Fibroblast of peridontal ligament (primary cell): Measurements from ENCODE around the gene AMPH.

ENCODE experiments used
- DNase-seq: peaks from one replicate; pipeline ENCODE4 v3.0.0-alpha.2; 2010; ENCODE audit errors: extremely low read depth

The AMPH gene

DNA sequence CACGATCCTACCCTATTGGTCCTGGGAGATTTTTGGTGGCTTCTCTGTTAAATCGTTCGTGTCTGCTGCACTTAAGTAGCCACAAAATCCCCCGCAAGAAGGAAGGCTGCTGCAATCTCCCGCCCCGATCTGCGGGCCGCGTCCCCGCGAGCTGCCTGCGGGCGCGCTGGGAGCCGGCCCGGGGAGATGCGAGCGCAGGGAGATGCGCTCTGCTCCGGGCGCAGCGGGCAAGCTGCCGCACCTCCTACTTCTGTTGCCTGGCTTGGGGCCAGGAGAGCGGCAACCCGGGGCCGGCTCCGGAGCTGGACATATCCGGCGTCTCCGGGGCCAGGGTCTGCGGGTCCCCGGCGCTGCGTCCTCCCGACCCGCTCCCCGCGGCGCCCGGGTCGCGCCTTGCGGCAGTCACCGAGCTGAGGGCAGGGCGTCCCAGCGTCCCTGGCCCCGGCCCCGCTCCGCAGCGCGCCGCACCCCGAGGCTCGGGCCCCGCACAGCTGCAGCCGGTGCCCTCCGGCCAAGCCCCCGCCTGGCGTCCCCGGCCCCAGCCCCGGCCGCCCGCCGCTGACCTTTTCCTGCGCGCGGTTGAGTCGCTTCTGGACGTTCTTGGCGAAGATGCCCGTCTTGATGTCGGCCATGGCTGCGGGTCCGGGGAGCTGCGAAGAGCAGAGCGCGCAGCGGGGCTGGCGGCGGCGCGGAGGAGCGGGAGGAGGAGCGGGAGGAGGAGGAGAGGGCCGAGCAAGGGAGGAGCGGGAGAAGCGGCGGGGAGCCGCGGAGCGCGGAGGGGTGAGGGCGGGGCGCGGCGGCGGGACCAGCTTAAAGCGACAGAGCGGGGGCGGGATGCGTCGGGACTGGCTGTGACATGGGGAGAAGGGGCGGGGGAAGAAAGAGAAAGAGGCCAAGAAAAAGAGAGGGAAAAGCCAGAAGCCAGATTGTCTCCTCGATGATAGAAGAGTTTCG is at the start of gene AMPH:
Gene AMPH (minus strand): TSS at position 654 of the 954 bp plus-strand sequence. CDS start 22 bp downstream, at position 632.
- DNase-seq: peak; percentile 52

DNA sequence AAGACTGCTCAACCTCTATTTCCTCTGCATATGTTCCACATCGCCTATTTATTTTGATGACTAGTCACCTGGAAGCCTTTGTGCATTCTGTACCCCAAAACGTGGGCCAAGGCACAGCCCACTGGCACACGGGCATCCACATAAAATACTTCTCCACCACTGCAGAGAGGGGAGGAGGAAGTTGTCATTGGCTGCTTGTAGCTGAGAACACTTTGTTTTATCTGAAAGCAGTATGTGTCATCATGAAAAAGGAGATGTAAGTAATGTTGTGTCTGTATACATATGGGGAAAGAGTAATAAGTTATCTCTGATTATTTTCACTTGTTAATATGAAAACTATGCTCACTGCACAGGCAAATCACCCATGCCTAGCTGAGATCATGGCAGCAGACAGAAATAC is 48.2 kb upstream of the AMPH start:
- no peak for DNase-seq

DNA sequence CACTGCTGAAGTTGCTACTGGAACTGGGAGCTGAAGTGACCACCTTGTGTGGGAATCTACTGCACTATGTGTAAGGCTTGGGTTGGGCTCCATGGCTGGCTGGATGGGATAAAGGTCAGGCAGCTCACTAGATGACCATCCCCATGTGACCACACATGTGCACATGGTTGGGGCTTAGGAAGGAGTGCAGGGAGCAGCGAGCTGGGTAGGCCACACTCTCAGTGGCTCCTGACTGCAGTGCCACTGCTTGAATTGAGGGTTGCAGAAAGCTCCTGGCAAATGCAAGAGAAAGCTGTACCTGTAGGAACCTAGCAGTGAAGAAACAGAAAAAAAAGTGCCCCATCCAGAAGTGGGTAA is 47.5 kb upstream of the AMPH start:
- DNase-seq: no peak

DNA sequence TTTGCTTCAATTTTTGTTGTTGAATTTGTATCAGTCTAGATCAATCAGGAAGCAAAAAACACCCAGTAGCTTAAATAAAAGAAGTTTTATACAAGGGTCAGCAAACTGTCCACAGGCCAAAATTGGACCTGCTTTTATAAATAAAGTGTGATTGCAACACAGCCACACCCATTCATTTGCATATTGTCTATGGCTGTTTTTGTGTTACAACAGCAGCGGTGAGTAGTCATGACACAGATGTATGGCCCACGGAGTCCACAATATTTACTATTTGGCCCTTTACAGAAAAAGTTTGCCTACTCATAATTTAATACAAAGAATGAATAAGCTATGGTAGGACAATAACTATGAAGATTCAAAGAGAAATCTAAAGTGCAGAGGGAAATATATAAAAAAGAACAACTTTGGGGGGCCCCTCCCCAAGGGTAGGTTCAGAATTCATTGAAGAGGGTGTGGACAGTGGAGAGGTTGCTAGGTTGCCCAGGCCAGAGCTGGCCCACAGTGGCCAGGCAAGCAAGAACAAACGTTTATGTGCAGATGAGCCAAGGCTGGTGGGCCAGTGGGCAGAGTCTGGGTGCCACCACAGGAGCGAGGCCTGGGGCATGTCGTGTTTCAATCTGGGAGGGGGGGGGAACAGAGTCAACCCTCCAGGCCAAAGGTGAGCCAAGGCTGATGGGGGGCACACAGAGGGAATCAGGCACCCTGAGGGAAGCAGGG is 47.0 kb upstream of the AMPH start:
- no peak for DNase-seq

DNA sequence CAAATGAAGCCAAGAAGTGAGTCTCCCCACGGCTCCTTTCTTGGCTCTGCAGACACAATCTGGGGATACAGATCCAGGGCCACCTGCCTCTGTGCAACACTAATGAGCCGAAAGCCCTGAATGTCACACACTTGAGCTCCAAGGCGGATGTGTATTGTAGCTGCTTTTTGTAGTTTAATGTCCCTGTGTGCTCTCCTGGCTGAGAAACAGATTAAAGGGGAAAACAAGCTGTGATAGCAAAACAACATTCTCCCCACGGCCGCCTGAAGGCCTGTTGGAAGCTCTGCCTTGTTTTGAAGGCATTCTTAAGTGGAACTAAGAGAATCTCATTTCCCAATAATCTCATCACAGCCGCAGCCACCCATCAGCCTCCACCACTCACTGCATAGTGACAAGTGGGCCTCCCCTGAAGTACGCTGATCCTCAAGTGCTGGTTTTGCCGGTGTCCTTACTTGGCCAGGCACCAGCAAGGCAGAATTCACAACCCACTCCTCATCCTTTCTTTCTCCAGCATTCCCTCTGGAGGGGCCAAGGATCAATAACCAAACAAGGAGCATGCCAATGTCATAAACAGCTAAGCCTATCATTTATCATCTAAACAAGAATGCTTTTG is 44.4 kb upstream of the AMPH start:
- DNase-seq: no peak

DNA sequence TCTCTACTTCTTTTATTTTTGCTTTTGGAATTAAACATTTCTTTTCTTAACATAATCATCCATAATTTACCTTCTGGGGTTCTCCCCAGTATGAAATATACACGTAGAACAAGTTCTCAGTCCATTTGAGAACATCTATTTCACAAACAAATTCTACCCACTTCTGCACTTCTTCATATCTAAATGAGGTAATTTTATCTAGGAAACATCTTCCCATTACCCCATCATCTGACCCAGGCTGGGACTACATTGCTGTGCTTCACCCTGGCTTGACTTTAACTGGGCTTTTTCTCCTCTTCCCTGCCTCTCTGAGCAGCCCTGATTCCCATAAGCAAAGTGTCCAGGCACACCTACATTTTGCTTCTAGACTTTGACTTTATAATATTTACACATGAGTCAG is 43.3 kb upstream of the AMPH start:
- no peak for DNase-seq

DNA sequence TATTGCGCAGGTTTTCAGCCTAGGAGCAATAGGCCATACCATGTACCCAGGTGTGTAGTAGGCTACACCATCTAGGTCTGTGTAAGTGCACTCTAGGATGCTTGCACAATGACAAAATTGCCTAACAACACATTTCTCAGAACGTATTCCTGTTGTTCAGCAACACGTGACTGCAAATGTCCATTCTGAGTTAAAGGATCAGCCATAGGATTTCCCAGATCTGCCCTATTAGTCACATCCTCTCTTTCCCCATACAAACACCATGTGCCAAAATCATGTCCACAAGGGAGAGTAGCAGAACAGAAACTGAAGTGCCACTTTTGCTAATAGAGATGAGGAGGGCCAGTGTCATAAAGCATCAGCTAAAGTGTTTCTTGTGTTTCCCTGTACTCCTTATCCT is 42.6 kb upstream of the AMPH start:
- peak; percentile 83 for DNase-seq

DNA sequence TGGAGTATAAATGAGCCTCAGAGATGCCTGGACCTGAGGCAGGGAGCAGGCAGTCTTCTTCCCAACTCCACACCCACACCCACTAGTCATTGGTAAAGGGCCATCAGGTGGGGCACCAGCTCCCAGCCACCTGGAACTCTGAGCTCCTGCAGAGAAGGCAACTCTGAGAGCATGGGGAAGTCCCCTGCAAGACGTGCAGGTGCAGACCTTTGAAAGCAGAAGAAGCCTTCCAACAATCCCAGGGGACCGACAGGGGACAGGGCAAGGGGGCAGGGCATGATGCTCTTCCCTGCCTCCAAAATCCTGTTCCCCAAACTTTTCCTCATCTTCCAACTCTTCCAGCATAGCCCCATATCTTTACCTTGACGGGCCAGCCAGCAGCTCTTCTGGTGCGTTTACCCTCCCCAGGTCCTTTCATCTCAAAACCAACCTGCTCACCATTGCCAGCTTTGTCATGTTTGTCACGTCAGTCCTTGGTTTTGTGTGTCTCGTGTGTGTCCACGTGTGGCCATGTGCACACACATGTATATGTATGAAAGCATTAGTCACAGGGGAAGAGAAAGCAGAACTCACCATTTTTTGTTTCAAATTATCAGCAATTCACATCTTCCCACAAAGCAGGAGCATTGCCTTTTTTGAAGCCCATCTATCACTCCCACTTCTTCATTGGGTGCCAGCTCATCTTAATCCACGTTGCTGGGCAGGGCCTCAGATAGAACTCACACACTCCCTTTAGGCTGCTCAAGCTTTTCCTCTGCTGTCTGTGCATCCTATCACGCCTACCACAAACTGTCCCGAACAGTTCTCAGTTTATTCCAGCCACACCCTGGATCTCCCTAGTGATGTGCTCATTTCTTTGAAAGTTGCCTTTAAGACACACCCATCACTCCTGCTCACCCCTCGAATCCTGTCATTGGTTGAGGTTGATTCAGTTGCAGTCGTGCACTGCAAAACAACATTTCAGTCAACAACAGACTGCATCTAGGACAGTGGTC is 41.0 kb upstream of the AMPH start:
- no peak for DNase-seq

DNA sequence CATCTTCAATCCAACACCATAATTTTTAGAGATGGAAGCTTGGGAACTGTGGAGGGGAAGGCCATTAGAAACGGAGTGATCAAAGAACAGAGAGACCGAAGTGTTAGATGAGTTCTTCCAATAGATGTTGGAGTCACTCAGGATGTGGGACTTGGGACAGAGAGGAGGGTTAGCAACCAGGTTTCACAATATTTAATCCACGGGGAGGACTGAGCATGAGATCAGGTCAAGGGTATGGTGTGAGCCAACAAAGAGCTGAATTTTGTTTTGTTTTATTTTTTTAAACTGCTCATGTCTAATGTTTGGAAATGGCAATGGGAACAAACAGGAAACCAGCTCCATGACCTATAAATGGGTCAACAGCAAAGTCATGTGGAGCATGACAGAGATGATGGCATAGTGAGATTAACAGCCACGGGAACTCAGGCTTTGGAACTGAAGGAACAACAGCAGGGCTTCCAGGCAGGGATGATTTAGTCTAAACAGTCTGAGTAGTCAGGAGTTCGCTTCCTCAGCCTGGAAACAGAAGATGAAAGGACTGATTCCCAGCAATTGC is 38.9 kb upstream of the AMPH start:
- no peak for DNase-seq

DNA sequence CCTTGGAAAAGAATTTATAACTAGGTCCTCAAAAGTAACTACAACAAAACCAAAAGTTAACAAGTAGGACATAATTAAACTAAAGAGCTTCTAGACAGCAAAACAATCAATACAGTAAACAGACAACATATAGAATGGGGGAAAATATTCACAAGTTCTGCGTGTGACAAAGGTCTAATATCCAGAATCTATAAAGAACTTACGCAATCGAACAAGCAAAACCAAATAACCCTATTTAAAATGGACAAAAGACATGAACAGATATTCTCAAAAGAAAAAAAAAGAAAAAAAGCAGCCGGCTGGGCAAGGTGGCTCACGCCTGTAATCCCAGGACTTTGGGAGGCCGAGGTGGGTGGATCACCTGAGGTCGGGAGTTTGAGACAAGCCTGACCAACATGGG is 33.8 kb upstream of the AMPH start:
- no peak for DNase-seq

DNA sequence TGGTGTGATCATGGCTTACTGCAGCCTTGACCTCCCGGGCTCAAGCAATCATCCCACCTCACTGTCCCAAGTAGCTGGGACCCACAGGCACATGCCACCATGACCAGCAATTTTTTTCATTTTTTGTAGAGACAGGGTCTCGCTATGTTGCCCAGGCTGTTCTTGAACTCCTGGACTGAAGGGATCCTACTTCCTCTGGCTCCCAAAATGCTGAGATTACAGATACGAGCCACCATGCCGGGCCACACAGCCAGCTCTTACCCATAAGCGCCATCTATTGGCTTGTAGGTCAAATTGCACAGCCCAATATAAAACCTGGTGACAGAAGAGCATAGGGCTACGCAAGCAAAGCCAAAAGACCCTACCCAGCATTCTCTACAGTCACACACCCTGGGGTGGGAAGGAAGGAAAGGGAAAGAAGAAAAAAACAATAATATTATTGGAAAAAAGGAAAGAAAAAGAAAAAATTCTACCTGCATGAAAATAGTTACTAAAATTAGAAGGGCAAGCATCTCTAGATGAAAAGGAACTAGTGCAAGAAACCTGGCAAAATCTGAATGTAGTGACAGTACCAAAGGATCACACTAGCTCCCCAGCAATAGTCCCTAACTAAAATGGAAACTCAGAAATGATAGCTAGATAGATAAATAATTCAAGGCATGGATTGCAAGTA is 29.4 kb upstream of the AMPH start:
- peak; percentile 72 for DNase-seq

DNA sequence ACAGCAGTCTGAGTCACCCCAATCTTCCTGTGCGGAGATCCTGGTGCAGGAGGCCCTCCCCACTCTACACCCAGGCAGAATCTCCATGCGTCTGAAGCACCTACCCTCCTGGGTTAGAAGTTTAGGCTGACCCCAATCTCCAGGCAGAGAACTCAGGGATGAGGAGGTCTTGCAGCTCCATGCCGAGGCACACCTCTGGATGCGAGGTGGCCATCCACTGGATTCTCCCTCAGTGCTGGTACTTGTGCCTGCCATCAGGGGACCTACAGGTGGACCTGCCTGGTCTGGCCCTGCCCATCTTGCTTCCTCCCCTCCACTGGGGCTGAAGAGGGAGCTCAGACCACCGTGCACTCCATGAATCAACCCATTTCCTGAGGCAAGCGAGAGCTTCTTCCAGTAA is 28.8 kb upstream of the AMPH start:
- no peak for DNase-seq

DNA sequence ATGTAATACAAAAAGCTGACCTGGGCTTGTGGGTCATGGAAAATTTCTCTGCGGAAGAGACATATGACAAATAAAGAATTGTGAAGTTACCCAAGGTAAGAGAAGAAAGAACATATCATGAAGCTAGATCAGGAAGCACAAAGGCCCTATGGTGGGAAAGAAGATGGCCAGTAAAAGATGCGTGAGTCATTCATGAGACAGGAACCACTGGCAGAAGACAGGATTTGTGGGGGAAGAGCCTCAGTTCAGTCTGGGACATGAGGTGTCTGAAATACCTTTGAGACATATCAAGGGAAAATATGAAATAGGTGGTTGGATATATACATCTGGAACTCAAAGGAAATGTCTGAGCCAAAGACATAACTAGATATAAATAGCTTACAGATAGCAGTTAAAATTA is 27.7 kb upstream of the AMPH start:
- DNase-seq: no peak

DNA sequence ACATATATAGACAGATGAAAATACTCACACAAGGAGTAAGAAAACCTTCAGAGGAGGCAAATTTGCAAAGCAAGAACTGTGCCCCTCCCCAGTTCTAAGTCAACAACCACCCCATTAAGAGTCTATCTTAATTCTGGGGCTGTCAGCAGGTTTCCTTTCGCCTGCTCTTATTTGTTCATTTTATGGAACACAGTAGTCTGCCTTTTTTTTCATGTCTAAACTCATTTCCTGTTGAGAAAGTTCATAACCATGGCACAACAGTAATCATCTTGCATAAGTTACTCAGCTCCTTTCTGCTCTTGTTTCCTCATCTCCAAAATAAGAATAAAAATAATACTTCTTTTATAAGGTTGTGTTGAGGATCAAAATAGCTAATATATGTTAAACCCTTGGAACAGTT is 25.8 kb upstream of the AMPH start:
- DNase-seq: peak; percentile 15

DNA sequence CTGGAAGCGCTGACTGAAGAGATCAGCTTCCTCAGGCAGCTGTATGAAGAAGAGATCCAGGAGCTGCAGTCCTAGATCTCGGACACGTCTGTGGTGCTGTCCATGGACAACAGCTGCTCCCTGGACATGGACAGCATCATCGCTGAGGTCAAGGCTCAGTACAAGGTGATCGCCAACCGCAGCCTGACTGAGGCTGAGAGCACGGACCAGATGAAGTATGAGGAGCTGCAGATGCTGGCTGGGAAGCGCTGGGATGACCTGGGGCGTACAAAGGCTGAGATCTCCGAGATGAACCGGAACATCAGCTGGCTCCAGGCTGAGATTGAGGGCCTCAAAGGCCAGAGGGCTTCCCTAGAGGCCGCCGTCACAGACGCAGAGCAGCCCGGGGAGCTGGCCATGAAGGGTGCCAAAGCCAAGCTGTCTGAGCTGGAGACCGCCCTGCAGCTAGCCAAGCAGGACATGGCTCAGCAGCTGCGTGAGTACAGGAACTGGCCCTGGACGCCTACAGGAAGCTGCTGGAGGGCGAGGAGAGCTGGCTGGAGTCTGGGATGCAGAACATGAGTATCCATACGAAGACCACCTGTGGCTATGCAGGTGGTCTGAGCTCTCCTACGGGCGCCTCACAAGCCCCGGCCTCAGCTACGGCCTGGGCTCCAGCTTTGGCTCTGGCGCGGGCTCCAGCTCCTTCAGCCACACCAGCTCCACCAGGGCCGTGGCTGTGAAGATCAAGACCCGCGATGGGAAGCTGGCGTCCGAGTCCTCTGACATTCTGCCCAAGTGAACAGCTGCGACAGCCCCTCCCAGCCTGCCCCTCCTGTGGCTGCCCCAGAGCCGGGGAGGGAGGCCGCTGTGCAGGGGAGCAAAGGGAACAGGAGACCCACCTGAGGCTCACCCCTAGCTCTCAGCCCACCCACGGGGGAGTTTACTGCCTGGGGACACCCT is 24.9 kb upstream of the AMPH start:
- DNase-seq: no peak

DNA sequence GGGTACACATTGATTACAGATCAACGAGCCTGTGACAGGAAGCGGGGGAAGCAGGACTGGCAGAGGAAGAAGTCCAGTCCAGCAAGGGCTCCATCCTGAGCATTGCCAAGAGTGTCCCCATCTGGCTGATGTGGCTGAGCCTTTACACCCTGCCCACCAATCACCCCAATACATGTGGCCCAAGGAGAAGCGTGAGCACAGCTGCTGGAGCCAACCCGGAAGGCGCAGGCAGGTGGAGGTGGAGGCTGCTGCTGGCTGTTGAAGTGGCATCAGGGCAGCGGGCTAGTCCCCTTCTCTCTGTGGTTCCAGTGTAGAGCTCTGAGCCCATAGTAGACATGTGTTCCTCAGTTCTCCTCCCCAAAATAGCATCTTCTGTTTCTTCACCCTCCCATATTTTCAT is 6.8 kb upstream of the AMPH start:
- no peak for DNase-seq

DNA sequence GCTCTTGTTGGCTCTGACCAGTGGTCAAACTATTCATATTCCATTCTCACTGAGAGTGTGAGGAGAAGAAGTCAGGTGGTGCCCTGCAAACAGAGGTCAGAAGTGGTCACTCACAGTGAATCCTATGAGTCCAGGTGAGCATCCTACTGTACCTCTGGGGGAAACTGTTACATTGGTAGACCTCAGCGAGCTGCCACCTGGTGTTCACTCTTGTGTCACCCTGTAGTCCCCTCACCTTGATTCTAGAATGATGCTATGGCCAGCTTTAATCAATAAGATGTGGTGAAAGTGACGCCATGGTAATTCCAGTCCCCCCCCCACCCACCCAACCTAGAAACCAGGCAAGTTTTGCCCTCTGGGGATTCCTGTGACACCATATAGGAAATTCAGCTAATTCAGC is 1.2 kb upstream of the AMPH start:
- no peak for DNase-seq

DNA sequence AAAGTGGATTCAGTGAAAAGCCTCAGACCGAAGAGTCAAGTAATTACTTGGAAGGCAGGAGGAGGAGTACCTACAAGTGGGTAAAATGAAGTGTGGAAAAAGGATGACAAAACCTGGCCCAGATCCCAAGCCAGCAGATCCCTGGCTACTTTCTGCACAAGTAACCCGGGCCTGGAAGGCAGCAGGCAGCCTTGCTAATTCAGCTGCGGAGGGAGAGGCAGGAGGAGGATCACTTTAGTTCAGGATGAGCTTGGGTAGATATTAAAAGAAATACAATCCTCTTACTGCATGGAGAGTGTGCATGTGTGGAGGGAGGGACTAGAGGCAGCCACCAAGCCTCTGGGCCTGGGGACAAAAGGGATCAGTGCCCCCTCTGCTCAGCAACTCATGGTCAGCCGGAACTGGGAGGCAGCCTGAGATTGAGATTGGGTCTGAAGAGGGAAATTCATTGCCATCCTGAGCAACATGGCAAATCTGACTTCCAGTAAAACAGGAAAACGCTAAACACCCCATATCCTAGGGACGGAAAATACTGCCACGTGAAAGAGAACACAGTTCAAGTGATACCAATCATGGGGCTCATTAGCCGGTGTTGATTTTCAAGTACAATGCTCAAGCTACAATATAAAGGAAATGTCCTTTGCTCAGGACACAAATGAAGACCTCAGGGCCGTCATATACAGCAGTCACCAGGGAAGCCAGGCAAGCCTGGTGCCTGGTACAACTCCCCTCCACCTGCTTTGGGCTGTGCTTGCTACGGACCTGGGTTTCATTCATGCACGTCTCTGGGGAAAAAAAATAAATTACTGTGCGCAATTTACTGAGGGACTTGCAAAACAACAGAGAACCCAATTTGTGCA is 1.3 kb downstream of the AMPH start:
- peak; percentile 27 for DNase-seq
